Subcutaneous adipose tissue (tissue), 4 donors: ENCODE results near the gene CFAP46. TPM values are rescaled to one million over a fixed set of nuclear protein-coding genes. Genes with fewer than 3 reads are reported as not detected.

Source experiments
- total RNA-seq, 4 donors: library from RNA; depleted of rRNA; stranded (reverse); fragments of >200 nt; gene quantifications; one replicate each; pipeline ENCODE4 v1.1.0, GENCODE V29; 2016
- TF ChIP-seq, protein P1 (sequence below): fragments of 450-650 bp; IDR thresholded peaks from one replicate; pipeline ENCODE4 v1.5.1; 2016; ENCODE audit warnings: low read depth, mild to moderate bottlenecking, control low read depth, antibody characterized with exemption, moderate library complexity

CFAP46 gene
- total RNA-seq, 4 donors from 2014 or later, result not detected

DNA sequence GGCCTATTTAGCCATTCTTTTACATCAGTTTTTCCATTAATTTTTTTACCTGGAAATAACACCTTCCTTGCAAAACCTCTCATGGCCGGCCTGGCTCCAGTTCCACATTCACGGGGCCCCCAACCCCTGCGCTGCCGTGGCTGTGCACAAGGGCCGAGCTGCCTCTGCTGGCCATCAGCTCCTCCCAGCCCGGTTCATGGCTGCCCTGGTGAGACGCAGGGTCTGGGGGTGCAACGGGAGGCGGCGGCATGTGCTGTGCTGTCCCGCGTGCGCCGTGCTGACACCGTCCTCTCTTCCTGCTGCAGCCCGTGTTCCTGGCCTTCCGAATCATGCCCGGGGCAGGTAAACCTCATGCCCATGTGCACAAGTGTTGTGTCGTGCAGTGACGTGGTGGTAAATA is 160.8 kb downstream of the CFAP46 start:
- TF ChIP-seq, protein P1, sequence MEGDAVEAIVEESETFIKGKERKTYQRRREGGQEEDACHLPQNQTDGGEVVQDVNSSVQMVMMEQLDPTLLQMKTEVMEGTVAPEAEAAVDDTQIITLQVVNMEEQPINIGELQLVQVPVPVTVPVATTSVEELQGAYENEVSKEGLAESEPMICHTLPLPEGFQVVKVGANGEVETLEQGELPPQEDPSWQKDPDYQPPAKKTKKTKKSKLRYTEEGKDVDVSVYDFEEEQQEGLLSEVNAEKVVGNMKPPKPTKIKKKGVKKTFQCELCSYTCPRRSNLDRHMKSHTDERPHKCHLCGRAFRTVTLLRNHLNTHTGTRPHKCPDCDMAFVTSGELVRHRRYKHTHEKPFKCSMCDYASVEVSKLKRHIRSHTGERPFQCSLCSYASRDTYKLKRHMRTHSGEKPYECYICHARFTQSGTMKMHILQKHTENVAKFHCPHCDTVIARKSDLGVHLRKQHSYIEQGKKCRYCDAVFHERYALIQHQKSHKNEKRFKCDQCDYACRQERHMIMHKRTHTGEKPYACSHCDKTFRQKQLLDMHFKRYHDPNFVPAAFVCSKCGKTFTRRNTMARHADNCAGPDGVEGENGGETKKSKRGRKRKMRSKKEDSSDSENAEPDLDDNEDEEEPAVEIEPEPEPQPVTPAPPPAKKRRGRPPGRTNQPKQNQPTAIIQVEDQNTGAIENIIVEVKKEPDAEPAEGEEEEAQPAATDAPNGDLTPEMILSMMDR, result no peak

DNA sequence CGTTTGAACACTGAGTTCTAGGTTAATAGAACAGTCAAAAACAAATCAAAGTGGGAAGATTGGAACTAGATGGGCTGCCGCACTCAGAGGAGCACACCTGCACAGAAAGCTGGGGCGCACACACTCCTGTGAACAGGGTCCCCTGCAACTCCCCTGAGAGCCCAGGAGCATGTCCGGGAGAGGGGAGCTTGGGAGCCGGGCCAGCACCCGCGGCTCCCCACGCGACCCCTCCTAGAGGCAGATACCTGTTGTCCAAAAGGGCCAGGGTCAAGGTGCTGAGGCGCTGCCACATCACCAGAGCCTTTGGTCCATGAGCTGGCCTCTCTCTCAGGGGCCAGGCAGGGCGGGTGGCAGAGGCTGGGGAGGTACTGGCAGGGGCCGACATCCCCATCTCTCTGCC is 162.0 kb downstream of the CFAP46 start:
- TF ChIP-seq, protein P1, result no peak

DNA sequence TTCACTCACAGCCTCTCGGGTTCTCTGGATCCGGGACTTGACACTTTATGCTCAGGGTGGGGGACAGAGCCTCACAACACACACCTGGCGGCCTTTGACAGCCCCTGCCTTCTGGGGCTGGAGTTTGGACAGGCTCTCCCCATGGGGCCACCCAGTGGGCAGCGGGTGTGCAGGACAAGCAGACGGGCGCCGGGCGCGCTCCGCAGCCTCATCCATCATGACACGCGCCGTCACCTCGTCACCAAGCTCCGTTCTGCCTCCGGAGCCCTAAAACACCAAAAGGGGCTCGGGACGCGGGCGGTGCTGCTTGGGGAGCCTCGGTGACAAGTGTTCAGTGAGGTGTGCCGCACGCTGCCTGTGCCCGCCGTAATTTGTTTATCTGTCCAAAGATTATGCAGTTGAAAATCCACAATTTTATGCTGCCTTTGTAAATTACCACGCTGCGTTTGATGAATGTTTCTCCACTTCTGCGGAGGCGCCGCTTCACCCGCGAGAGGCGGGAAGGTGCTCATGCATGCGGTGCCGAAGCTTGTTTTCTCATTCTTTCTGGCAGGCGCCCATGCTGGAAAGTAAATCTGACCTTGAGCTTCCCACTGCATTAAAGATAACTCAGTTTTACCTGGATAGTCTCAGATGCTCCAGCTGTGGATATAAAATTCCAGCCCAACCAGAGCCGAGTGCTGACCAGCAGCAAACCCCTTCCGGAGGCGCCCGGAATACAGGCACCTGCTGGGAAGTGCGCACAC is 162.6 kb downstream of the CFAP46 start:
- TF ChIP-seq, protein P1, result no peak

DNA sequence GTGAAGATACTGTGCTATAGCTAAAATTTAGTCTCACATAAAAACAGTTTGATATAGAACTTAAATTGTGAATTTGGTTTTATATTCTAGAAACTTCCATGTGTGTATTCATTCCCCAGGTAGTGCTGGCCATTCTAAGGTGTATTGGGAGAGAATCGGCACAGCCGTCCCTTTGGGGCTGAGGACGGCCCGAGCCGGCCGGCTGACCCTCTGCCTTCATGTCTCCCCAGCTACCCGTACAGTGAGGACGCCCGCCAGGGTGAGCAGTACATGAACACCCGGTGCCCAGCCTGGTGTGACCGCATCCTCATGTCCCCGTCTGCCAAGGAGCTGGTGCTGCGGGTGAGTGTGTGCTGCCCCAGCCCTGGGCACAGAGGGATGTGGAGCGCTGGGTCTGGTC is 164.9 kb downstream of the CFAP46 start:
- TF ChIP-seq, protein P1, result no peak

DNA sequence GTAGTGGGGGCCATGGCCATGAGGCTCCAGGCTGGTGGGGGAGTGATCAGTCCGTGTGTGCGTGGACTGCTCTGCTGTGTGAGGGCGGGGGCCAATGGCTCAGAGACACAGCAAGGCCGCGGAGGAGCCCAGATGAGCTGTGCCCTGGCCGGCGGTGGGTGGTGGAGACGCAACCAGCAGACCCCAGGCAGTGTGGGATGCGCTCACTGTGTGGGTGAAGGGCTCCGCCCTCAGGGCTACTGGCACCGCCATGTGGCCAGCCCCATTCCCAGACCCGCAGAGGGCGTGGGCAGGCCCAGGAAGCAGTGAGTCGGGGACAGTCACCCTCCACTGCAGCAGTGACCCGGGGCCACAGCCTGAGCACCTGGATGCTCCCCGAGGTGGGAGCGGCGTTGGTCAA is 165.5 kb downstream of the CFAP46 start:
- TF ChIP-seq, protein P1, result no peak

DNA sequence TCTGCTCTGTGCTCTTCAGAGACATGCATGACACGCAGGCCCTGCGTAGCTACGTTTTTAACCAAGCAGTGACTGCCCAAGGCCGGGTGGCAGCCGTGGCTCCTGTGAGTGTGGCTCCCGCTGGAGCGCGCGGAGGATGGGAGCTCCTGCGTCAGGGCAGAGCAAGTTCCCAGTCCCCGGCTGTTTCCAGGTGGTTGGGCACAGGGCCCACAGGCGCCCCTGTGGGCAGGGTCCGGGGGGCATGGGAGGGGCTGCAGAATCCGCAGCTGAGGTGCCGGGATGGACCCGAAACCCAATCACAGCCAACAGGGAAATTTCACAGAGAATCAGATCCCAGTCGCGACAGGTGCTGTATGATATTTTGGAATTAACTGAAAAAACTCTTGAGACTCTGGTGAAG is 166.2 kb downstream of the CFAP46 start:
- TF ChIP-seq, protein P1, result no peak

DNA sequence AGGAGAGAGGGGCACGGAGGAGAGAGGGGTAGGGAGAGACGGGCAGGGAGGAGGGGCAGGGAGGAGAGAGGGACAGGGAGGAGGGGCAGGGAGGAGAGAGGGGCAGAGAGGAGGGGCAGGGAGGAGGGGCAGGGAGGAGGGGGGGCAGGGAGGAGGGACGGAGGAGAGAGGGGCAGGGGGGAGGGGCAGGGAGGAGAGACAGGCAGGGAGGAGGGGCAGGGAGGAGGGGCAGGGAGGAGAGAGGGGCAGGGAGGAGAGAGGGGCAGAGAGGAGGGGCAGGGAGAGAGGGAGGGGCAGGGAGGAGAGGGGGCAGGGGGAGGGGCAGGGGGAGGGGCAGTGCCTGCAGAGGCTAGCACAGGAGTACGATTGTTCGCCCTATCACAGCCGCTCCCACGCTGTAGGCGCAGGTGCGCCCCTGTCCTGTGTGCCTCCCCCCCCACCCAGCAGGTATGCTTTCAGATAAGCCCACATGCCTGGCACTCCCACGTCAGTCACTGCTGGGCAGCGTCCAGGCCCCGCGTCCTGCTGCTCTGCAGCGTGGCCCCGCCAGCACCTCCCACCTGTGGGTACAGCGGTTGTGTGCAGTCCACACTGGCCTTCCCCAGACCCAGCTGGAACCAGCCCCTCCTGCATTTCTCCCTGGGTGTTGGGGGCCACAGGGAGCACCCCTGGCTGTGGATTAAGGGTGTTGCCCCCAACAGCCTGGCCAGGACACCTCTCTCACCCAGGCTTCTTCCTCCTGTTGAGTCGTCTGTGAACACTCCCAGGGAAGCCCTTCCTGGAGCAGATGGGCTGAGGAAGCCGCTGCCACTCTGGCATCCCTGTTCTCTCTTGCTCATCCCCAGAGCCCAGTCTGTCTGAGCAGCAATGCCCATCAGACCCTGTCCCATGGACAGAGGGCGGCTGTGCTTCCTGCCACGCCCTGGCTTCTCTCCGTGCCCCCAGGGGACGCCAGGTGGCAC is 167.2 kb downstream of the CFAP46 start:
- TF ChIP-seq, protein P1, result no peak
